Subcutaneous adipose tissue (tissue), 4 donors: ENCODE measurements around the gene RREB1. TPM values are rescaled to one million over a fixed set of nuclear protein-coding genes. Genes with fewer than 3 reads are reported as not detected.

Experiments used
- CTCF ChIP-seq: fragments of 450-650 bp; IDR thresholded peaks from one replicate; pipeline ENCODE4 v1.5.1; 2016; ENCODE audit warnings: low read depth, mild to moderate bottlenecking, control low read depth, antibody characterized with exemption, moderate library complexity
- total RNA-seq, 4 donors: library from RNA; depleted of rRNA; stranded (reverse); fragments of >200 nt; gene quantifications; one replicate each; pipeline ENCODE4 v1.1.0, GENCODE V29; 2016

Gene RREB1
- total RNA-seq, 4 donors from 2014 or later: 33.0 to 61.0 (median 40.5) TPM

GRCh38 chr6:7161845-7162244 lies 54.1 kb downstream of the RREB1 start:
- no peak for TF ChIP-seq CTCF

GRCh38 chr6:7163661-7164071 lies 55.9 kb downstream of the RREB1 start:
- no peak for TF ChIP-seq CTCF

- TF ChIP-seq CTCF: no peak
These were observed 56.8 kb downstream of the RREB1 start for GRCh38 chr6:7164536-7165001.

- TF ChIP-seq CTCF: no peak
These were observed 57.5 kb downstream of the RREB1 start for GRCh38 chr6:7165002-7165889.

GRCh38 chr6:7165890-7166267 lies 58.1 kb downstream of the RREB1 start:
- TF ChIP-seq CTCF: no peak

GRCh38 chr6:7166410-7167293 lies 58.9 kb downstream of the RREB1 start:
- TF ChIP-seq CTCF: no peak

GRCh38 chr6:7169296-7169721 lies 61.5 kb downstream of the RREB1 start:
- TF ChIP-seq CTCF: no peak
